ENCODE measurements around the gene PTGFR. TPM values are rescaled to one million over a fixed set of nuclear protein-coding genes. Genes with fewer than 3 reads are reported as not detected.

Gene PTGFR
- total RNA-seq, 4 donors from 2014 or later = 1.4 to 3.4 (median 2.0) TPM

DNA sequence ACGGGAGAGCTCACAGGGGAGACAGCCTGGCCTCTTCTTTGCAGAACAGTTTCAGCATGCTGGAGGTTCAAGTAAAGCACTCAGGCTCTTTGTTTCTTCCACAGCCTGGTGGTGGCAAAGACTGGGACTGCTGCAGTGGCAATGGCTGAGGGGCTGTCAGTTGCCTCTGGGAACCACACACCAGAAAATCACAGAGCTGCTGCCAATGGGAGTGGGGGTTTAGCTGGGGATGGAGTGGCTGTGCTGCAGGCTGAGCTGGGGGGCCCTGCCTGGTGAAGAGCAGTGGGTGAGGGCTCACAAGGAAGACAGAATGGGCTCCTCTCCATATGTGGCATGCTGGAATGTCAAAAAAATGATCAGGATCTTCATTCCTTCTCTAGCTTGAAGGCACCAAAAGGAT, 25.6 kb upstream of the PTGFR start:
- in situ Hi-C loops (cut with MboI; ENCODE audit: low sequenced_read_pairs in 4 of 4) (no loop called here), intact Hi-C loops (cut with DNase I; ENCODE audit: low total_unique reads) (no loop called here)
- no peak overlapping the region for H3K27ac ChIP-seq
- H3K36me3 ChIP-seq = no peaks in the 10 kb centered on the region
- H3K4me1 ChIP-seq = no peaks in the 10 kb centered on the region
- ATAC-seq (no peak), DNase-seq (no peak)
- no peaks in the 10 kb centered on the region for H3K27me3 ChIP-seq
- no peaks in the 10 kb centered on the region for H3K9me3 ChIP-seq
- TF ChIP-seq POLR2A (IDR thresholded peaks at IDR 0.05) = no peak
- TF ChIP-seq, protein P1, sequence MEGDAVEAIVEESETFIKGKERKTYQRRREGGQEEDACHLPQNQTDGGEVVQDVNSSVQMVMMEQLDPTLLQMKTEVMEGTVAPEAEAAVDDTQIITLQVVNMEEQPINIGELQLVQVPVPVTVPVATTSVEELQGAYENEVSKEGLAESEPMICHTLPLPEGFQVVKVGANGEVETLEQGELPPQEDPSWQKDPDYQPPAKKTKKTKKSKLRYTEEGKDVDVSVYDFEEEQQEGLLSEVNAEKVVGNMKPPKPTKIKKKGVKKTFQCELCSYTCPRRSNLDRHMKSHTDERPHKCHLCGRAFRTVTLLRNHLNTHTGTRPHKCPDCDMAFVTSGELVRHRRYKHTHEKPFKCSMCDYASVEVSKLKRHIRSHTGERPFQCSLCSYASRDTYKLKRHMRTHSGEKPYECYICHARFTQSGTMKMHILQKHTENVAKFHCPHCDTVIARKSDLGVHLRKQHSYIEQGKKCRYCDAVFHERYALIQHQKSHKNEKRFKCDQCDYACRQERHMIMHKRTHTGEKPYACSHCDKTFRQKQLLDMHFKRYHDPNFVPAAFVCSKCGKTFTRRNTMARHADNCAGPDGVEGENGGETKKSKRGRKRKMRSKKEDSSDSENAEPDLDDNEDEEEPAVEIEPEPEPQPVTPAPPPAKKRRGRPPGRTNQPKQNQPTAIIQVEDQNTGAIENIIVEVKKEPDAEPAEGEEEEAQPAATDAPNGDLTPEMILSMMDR (IDR thresholded peaks at IDR 0.05 in 4 of 5, conservative IDR thresholded peaks at IDR 0.05 in 1 of 5) = no peak
- H3K4me3 ChIP-seq = no peak overlapping the region

DNA sequence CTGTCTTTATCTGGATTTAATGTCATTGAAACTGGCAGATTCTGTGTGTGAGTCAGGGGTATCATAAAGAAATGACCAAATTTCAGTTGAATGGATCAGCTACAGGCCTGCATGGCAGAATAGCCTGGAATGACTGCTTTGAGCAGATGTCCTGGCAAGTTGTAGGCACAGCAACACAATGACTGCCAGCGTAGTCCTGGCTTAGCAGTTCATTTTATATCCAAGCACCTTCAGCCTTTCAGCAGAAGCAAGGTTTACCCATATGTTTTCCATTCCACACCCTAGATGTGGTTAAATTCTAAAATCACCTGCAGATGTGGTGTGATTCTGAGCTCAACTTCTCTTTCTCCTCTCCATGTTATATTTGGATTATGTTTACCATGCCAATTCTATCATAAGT, 22.3 kb upstream of the PTGFR start:
- H3K27ac ChIP-seq = no peak overlapping the region
- no peak for TF ChIP-seq POLR2A (IDR thresholded peaks at IDR 0.05)
- TF ChIP-seq, protein P1 (IDR thresholded peaks at IDR 0.05 in 4 of 5, conservative IDR thresholded peaks at IDR 0.05 in 1 of 5) = no peak
- H3K27me3 ChIP-seq = no peaks in the 10 kb centered on the region
- intact Hi-C loops (cut with DNase I; ENCODE audit: low total_unique reads) = no loop called here
- H3K4me3 ChIP-seq = no peak overlapping the region
- no peaks in the 10 kb centered on the region for H3K4me1 ChIP-seq
- no peaks in the 10 kb centered on the region for H3K9me3 ChIP-seq
- ATAC-seq (no peak), DNase-seq (no peak)
- no peaks in the 10 kb centered on the region for H3K36me3 ChIP-seq
- in situ Hi-C loops (cut with MboI; ENCODE audit: low sequenced_read_pairs in 4 of 4) = no loop called here

DNA sequence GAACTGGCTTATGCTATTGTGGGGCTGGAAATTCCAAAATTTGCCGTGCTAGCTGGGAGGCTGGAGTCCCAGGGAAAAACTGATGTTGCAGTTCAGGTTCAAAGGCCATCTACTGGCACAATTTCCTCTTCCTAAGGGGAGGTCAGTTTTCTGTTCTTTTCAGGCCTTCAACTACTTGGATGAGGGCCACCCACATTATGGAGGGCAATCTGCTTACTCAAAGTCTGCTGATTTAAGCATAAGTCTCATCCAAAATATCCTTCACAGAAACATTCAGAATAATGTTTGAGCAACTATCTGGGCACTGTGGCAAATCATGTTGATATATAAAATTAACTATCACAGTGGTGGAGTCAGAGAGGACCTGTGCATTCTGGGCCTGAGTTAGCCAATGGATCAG, 21.2 kb upstream of the PTGFR start:
- ATAC-seq (no peak), DNase-seq (no peak)
- no peaks in the 10 kb centered on the region for H3K27me3 ChIP-seq
- no peak overlapping the region for H3K27ac ChIP-seq
- no peaks in the 10 kb centered on the region for H3K9me3 ChIP-seq
- H3K4me3 ChIP-seq = no peak overlapping the region
- in situ Hi-C loops (cut with MboI; ENCODE audit: low sequenced_read_pairs in 4 of 4) (no loop called here), intact Hi-C loops (cut with DNase I; ENCODE audit: low total_unique reads) (no loop called here)
- no peaks in the 10 kb centered on the region for H3K36me3 ChIP-seq
- H3K4me1 ChIP-seq = no peaks in the 10 kb centered on the region
- TF ChIP-seq POLR2A (IDR thresholded peaks at IDR 0.05) = no peak
- TF ChIP-seq, protein P1 (IDR thresholded peaks at IDR 0.05 in 4 of 5, conservative IDR thresholded peaks at IDR 0.05 in 1 of 5) = no peak

DNA sequence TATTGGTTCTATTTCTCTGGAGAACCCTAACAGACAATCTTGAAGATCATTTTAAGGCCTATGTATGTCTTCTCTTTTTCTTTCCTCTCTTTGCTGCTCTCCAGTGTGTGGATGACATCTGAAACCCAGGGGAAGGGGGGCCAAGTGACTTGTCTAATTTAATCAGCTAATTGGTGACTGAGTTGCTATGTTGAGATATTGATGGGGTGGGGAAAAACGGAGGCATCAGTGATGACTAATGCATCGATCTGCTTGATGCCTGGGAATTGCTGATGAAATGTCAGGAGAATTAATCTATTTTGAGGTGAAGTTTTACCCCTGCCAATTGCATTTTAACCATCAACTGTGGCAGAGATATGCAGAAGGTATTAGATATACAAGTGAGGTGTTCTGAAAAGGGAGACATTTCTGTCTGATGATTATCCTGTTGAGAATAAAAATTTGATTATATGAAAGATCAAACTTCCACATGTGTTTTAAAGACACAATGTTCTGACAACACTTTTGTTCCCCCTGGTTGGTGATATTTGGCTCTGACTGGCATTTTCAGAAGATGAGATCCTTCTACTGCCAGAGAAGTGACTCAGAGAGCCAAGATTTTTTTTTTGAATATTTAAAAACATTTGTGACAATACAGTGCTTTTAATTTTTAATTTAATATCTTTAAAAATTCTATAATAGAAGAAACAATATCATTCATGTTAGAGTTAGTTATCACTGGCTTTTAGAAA, 18.7 kb upstream of the PTGFR start:
- in situ Hi-C loops (cut with MboI; ENCODE audit: low sequenced_read_pairs in 4 of 4) = no loop called here
- no peak for ATAC-seq
- no peak for TF ChIP-seq POLR2A (IDR thresholded peaks at IDR 0.05)
- TF ChIP-seq, protein P1 (IDR thresholded peaks at IDR 0.05 in 4 of 5, conservative IDR thresholded peaks at IDR 0.05 in 1 of 5) = no peak
- H3K4me3 ChIP-seq = no peak overlapping the region
- no peak for DNase-seq
- no peaks in the 10 kb centered on the region for H3K9me3 ChIP-seq
- intact Hi-C loops (cut with DNase I; ENCODE audit: low total_unique reads) = no loop called here
- H3K27ac ChIP-seq = no peak overlapping the region
- H3K27me3 ChIP-seq = no peaks in the 10 kb centered on the region
- no peaks in the 10 kb centered on the region for H3K36me3 ChIP-seq
- no peaks in the 10 kb centered on the region for H3K4me1 ChIP-seq
